A549 treated with Mapracorat at 1 μM for 4 hours (cell line): ENCODE measurements around the gene MTERF4. TPM values are rescaled to one million over a fixed set of nuclear protein-coding genes. Genes with fewer than 3 reads are reported as not detected.

ENCODE experiments used
- total RNA-seq: library from RNA; stranded (reverse); fragments of 200-300 nt; extraction: Qiagen RNA extraction; gene quantifications from 5 replicates; pipeline ENCODE4 v1.2.3, GENCODE V29; 2022

Gene MTERF4
- 20.6 to 29.8 TPM (median 25.1 TPM) in 5 replicates for total RNA-seq

DNA sequence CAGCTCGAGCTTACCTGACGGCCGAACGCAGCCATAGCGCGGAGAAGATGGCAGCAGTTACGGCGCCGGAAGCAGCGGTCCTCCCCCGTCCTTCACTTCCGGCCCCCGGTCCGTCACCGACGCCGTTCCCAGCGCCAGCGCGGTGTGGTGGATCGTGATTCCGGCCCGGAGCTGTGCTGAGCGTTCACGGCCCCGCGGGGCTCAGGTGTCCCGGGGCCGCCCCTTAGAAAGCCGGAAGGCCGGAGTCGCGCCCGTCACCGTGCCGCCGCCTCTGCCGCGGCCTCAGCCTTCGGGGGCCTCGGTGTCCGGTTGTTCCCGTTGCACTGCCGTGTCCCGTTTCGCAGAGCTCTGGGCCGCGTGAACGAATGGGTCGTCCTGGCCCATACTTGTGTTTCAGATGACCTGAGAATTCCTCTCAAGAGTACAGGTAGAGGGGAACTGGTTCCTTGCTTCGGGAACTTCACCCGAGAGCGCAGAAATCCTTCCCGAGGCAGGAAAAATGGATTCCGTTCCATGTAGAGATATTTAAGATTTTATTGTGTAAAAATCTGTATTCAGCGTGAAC lies at the start of gene MTERF4:
MTERF4 (minus strand) TSS at position 49 of the 565 bp plus-strand sequence; CDS start at position 35, 14 bp downstream.

DNA sequence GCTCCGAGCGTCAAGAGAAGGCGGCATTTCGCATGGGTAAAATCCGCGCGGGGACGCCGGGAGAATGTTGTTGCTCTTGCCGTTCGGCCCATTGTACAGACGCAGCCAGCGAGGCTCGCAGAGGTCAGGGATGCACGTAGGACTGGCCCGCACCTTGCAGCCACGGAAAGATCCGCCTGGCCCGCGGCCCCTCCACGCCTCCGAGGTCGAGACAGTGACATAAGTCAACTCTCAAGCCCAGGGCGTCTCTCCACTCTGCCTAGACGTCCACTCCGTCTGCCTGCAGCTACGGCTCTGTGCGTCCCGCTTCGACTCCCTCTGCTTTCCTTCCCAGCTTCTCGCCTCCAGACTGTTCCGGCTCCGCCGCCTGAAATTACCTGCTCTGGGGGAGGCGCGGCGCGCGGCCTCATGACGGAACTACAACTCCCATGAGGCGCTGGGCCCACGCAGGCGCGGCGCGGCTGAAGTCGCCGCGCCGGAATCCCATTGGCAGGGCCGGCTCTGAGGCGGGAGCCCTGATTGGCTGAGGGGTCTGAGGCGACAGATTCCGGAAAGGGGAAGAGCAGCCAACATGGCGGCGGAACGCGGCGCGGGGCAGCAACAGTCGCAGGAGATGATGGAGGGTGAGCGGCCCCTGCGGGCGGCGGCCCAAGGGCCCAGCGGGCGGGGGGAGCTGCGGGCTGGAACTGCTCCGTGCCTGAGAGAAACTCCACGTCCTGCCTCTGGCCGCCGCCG lies 48.0 kb upstream of the MTERF4 start, which contains the start of gene PPP1R7:
PPP1R7 (plus strand) TSS at position 543 of the 735 bp plus-strand sequence; CDS start at position 572, 29 bp downstream.

GRCh38 chr2:241148891-241149674 lies 47.0 kb upstream of the MTERF4 start, which contains the start of gene PASK:
PASK (minus strand) TSS chr2:241149472; CDS start chr2:241143032, 6,440 bp downstream.

Other genes with a start within 250 kb of the MTERF4 start
- gene AGXT, start 233.5 kb downstream of the MTERF4 start, total RNA-seq = not detected in 5 replicates
- 0.11 to 0.28 TPM (median 0.20 TPM) in 5 replicates for gene MAB21L4, start 206.1 kb downstream of the MTERF4 start, total RNA-seq
- gene CROCC2, start 196.0 kb downstream of the MTERF4 start, total RNA-seq = not detected in 5 replicates
- 0.54 to 1.2 TPM (median 0.89 TPM) in 5 replicates for gene SNED1, start 103.7 kb downstream of the MTERF4 start, total RNA-seq
- gene PASK, start 47.2 kb upstream of the MTERF4 start, total RNA-seq = 5.7 to 9.3 TPM (median 8.0 TPM) in 5 replicates
- 56.5 to 73.1 TPM (median 57.9 TPM) in 5 replicates for gene PPP1R7, start 48.2 kb upstream of the MTERF4 start, total RNA-seq
- 1.5 to 2.1 TPM (median 1.8 TPM) in 5 replicates for gene ANO7, start 86.4 kb upstream of the MTERF4 start, total RNA-seq
- gene HDLBP, start 213.4 kb upstream of the MTERF4 start, total RNA-seq = 262 to 285 TPM (median 274 TPM) in 5 replicates
- gene SEPTIN2, start 213.6 kb upstream of the MTERF4 start, total RNA-seq = 223 to 270 TPM (median 256 TPM) in 5 replicates